SKM-1 treated with dmso at 0.1 percent for 144 hours (cell line): ENCODE measurements around the gene PDLIM5.
"Not testable (repeated sequence)": the region's sequence is repeated elsewhere in the genome, so short reads cannot be mapped to it uniquely, and the experiment has no call there.

Source experiments
- DNase-seq: peaks from one replicate; lab custom pipeline; 2025; ENCODE audit not compliant: unreplicated experiment; lab: John Stamatoyannopoulos, UW

The PDLIM5 gene

GRCh38 chr4:94551643-94552564 lies 100.2 kb downstream of the PDLIM5 start:
- no peak for DNase-seq

DNA sequence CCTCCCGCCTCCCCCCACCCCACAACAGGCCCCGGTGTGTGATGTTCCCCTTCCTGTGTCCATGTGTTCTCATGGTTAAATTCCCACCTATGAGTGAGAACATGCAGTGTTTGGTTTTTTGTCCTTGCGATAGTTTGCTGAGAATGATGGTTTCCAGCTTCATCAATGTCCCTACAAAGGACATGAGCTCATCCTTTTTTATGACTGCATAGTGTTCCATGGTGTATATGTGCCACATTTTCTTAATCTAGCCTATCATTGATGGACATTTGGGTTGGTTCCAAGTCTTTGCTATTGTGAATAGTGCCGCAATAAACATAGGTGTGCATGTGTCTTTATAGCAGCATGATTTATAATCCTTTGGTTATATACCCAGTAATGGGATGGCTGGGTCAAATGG lies 104.3 kb downstream of the PDLIM5 start:
- not testable (repeated sequence) for DNase-seq

DNA sequence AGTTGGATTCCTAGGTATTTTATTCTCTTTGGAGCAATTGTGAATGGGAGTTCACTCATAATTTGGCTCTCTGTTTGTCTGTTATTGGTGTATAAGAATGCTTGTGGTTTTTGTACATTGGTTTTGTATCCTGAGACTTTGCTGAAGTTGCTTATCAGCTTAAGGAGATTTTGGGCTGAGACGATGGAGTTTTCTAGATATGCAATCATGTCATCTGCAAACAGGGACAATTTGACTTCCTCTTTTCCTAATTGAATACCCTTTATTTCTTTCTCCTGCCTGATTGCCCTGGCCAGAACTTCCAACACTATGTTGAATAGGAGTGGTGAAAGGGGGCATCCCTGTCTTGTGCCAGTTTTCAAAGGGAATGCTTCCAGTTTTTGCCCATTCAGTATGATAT lies 105.9 kb downstream of the PDLIM5 start:
- not testable (repeated sequence) for DNase-seq

DNA sequence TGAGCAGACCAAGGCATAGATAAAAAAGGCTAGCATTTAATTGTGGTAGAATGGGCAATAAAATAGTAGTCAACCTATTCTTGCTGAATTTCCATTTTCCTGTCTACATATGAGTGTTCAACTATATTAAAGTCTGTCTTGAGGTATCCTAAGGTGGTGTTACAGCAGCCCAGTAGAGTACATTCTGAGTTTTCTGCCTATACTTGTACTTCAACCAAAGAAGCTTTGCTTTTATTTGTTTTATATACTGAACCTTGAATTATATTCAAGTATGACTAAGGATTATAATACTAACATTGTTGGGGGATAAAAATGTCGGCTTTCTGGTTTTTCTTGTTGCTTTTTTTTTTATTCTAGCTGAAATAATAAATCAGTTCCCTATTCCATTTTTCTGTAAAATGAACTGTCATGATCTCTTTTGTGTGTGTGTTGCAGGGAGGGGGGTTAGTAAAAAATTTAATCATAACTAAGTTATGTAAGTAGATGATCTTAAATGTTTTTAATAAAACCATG lies 106.7 kb downstream of the PDLIM5 start:
- DNase-seq: no peak

- DNase-seq: no peak
Observed at GRCh38 chr4:94559351-94559806, 107.6 kb downstream of the PDLIM5 start.

- DNase-seq: no peak
Observed at GRCh38 chr4:94561249-94562024, 109.7 kb downstream of the PDLIM5 start.

DNA sequence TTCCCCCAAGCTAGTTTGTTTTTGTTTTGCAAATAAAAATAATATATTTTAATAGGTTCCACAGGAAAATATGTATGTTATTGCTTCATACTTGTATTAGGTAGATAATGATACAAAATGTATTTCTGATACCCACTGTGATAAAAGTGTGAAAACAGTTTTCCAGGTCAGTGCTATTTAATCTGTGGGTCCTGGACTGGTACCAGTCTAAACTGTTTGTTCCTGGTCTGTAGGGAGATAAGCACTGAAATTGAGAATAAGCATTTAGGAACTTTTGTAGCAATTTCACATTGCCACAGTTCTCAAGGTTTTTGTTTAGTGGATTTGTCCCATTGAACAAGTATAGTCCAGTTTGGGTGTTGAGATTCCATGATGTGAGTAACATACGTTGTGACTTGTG lies 110.5 kb downstream of the PDLIM5 start:
- no peak for DNase-seq

DNA sequence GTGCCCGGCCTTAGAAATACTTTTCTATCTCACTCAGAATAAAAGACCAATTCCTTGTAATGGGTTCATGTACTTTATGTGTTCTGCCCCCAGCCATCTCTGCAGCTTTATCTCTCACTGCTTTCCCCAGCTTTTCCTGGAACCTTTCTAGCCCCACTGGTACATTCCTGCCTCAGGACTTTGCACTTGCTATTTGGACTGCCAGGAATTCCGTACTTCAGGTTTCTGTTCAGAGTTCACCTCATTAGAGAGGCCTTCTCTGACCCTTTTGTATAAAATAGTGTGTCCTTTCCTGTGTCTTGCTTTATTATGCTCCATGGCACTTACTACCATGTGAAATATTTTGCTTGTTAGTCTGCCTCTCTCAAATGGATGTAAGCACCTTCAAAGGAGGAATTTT lies 112.5 kb downstream of the PDLIM5 start:
- DNase-seq: no peak

GRCh38 chr4:94566420-94566819 lies 114.7 kb downstream of the PDLIM5 start:
- no peak for DNase-seq

GRCh38 chr4:94567811-94568210 lies 116.1 kb downstream of the PDLIM5 start:
- DNase-seq: no peak

DNA sequence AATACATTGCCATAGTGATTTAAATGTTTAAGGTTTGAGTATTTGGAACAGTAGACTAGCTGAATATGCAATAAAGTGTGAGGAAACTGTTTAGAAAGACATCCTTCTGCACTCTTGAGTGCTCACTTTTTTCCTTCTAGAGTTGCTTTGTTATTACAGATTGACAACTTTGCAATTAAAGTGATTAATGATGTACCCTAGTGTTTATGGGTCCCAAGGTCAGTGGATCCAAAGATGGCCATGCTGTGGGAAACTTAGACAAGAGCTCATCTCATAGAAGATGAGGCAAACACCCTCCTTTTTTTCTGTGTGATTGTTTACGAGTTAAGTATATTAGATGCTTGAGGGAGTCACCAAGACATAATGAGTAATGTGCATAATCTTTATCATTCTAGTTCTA lies 118.8 kb downstream of the PDLIM5 start:
- DNase-seq: no peak

GRCh38 chr4:94571298-94571697 lies 119.6 kb downstream of the PDLIM5 start:
- DNase-seq: no peak

- no peak for DNase-seq
Observed at GRCh38 chr4:94571715-94572114, 120.0 kb downstream of the PDLIM5 start.

GRCh38 chr4:94574050-94574449 lies 122.3 kb downstream of the PDLIM5 start:
- no peak for DNase-seq

DNA sequence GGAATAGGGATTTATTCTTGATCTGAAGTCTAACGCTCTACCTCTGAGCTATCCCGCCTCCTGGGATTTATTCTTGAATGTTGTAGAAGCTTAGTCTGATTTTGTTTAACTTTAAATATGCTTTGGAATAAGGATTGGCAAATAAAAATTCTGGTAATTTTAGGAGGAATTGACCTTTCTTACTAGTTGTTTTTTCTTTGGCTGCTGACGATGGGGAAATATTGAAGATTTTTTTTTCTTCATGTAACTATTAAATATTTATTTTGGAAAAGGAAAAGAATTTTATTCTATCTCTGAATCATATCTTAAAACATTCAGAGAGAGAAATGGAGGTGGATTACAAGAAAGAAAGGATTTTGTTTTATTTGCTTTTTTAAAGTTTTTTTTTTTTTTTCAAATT lies 122.9 kb downstream of the PDLIM5 start:
- no peak for DNase-seq

GRCh38 chr4:94575652-94576051 lies 123.9 kb downstream of the PDLIM5 start:
- no peak for DNase-seq

- peak; percentile 11 for DNase-seq
Observed at GRCh38 chr4:94576210-94576609, 124.5 kb downstream of the PDLIM5 start.

- no peak for DNase-seq
Observed at GRCh38 chr4:94577136-94577535, 125.4 kb downstream of the PDLIM5 start.

- no peak for DNase-seq
Observed at GRCh38 chr4:94578195-94578594, 126.5 kb downstream of the PDLIM5 start.

DNA sequence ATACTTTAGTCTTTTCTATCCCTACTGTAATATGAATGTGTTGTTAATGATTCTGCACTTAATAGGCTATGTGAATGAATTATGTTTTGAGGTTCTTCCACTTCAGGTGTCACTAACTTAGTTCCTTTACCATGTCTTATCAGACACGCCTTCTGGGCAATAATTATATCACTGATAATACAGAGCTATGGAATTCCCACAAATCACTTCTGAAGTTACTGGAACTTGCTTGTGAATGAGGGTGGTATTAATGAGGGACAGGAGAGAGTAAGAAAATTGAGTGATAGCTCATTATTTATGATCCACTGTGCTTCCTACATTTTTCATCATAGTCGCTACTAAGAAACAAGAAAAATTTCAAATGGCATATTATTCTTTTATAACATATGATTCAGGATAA lies 130.0 kb downstream of the PDLIM5 start:
- DNase-seq: no peak

- DNase-seq: no peak
Observed at GRCh38 chr4:94582517-94582916, 130.8 kb downstream of the PDLIM5 start.
